ENCODE results near the gene VDR. TPM values are rescaled to one million over a fixed set of nuclear protein-coding genes. Genes with fewer than 3 reads are reported as not detected.

The VDR gene
- total and polyA plus RNA-seq, 8 donors: 1.2 to 5.5 (median 2.0) TPM

GRCh38 chr12:47870175-47870781 is 34.5 kb downstream of the VDR start:
- no peak overlapping the region for H3K27ac ChIP-seq
- H3K36me3 ChIP-seq: no peaks in the 10 kb centered on the region
- FAIRE-seq: no peak
- peak in 1 of 4 donors; percentile 18 for TF ChIP-seq CTCF (IDR thresholded peaks at IDR 0.05)
- ATAC-seq: peak; percentile 43 to 70 (median 58)
- H3K4me1 ChIP-seq: no peaks in the 10 kb centered on the region
- H3K9me3 ChIP-seq: no peaks in the 10 kb centered on the region
- DNase-seq: peak in 1 of 6 donors; percentile 18
- no peaks in the 10 kb centered on the region for H3K27me3 ChIP-seq
- intact Hi-C loops (cut with DNase I): no loop called here
- no peak overlapping the region for H3K4me3 ChIP-seq
- 50 to 53% methylated on average over 6 of the region's 6 CpGs for WGBS, 2 donors

- Histone ChIP-seq H3K27me3 (no peaks in the 10 kb centered on the region), H3K27ac (no peak overlapping the region), H3K9me3 (no peaks in the 10 kb centered on the region), H3K4me1 (no peaks in the 10 kb centered on the region), H3K4me3 (no peak overlapping the region), H3K36me3 (no peaks in the 10 kb centered on the region)
- FAIRE-seq: no peak
- 82 to 89% methylated on average over 8 of the region's 8 CpGs for WGBS, 2 donors
- no peak for TF ChIP-seq CTCF (IDR thresholded peaks at IDR 0.05)
- ATAC-seq: peak in 2 of 4 donors; percentile 18 to 59
- intact Hi-C loops (cut with DNase I): no loop called here
- no peak for DNase-seq
Measured at GRCh38 chr12:47868552-47869031, 36.2 kb downstream of the VDR start.

GRCh38 chr12:47868041-47868440 is 36.8 kb downstream of the VDR start:
- Histone ChIP-seq H3K9me3 (no peaks in the 10 kb centered on the region), H3K4me1 (no peaks in the 10 kb centered on the region), H3K27me3 (no peaks in the 10 kb centered on the region), H3K4me3 (no peak overlapping the region), H3K36me3 (no peaks in the 10 kb centered on the region), H3K27ac (no peak overlapping the region)
- WGBS, 2 donors: 85 to 88% methylated on average over 2 of the region's 2 CpGs
- no peak for ATAC-seq
- DNase-seq: no peak
- intact Hi-C loops (cut with DNase I): no loop called here
- no peak for TF ChIP-seq CTCF (IDR thresholded peaks at IDR 0.05)
- FAIRE-seq: no peak

GRCh38 chr12:47867495-47867941 is 37.3 kb downstream of the VDR start:
- intact Hi-C loops (cut with DNase I): no loop called here
- DNase-seq (no peak), FAIRE-seq (no peak), ATAC-seq (peak in 3 of 4 donors; percentile 18 to 59 (median 27))
- Histone ChIP-seq H3K27ac (no peak overlapping the region), H3K4me1 (no peaks in the 10 kb centered on the region), H3K27me3 (no peaks in the 10 kb centered on the region), H3K9me3 (no peaks in the 10 kb centered on the region), H3K4me3 (no peak overlapping the region), H3K36me3 (no peaks in the 10 kb centered on the region)
- TF ChIP-seq CTCF (IDR thresholded peaks at IDR 0.05): no peak
- WGBS, 2 donors: 83 to 84% methylated on average over 4 of the region's 4 CpGs

GRCh38 chr12:47864646-47865235 is 40.1 kb downstream of the VDR start:
- Histone ChIP-seq H3K4me1 (no peaks in the 10 kb centered on the region), H3K36me3 (no peaks in the 10 kb centered on the region), H3K27ac (no peak overlapping the region), H3K27me3 (no peaks in the 10 kb centered on the region), H3K4me3 (no peak overlapping the region), H3K9me3 (no peaks in the 10 kb centered on the region)
- FAIRE-seq: no peak
- ATAC-seq: no peak
- no peak for DNase-seq
- intact Hi-C loops (cut with DNase I): no loop called here
- 92 to 94% methylated on average over 14 of the region's 14 CpGs for WGBS, 2 donors
- TF ChIP-seq CTCF (IDR thresholded peaks at IDR 0.05): no peak

Measured in pancreas (tissue), 10 donors.